Measurements from ENCODE around the gene XRRA1.

GRCh38 chr11:74984070-74984469 is 35.2 kb upstream of the XRRA1 start:
- TF ChIP-seq ZNF24 (IDR thresholded peaks at IDR 0.05) (no peak), SUZ12 (IDR thresholded peaks at IDR 0.05; ENCODE audit: low read depth, low read length) (no peak), CTCF (CRISPR knock-in tag; IDR thresholded peaks at IDR 0.05) (no peak), KDM4B (CRISPR knock-in tag; IDR thresholded peaks at IDR 0.05) (no peak), ZNF891 (CRISPR knock-in tag; IDR thresholded peaks at IDR 0.05) (no peak), CHD4 (IDR thresholded peaks at IDR 0.05; ENCODE audit: borderline replicate concordance, low read length) (no peak), TAF1 (CRISPR knock-in tag; IDR thresholded peaks at IDR 0.05) (no peak), ZKSCAN8 (CRISPR knock-in tag; IDR thresholded peaks at IDR 0.05; ENCODE audit: borderline replicate concordance) (no peak), ELF4 (CRISPR knock-in tag; IDR thresholded peaks at IDR 0.05; ENCODE audit: borderline replicate concordance) (no peak), FOSL1 (CRISPR knock-in tag; IDR thresholded peaks at IDR 0.05; ENCODE audit: borderline replicate concordance) (no peak), PCBP1 (IDR thresholded peaks at IDR 0.05; ENCODE audit: borderline replicate concordance, low read depth, low read length) (no peak), NPAS2 (CRISPR knock-in tag; IDR thresholded peaks at IDR 0.05; ENCODE audit: borderline replicate concordance) (no peak)
- TF ChIP-seq, protein P1, sequence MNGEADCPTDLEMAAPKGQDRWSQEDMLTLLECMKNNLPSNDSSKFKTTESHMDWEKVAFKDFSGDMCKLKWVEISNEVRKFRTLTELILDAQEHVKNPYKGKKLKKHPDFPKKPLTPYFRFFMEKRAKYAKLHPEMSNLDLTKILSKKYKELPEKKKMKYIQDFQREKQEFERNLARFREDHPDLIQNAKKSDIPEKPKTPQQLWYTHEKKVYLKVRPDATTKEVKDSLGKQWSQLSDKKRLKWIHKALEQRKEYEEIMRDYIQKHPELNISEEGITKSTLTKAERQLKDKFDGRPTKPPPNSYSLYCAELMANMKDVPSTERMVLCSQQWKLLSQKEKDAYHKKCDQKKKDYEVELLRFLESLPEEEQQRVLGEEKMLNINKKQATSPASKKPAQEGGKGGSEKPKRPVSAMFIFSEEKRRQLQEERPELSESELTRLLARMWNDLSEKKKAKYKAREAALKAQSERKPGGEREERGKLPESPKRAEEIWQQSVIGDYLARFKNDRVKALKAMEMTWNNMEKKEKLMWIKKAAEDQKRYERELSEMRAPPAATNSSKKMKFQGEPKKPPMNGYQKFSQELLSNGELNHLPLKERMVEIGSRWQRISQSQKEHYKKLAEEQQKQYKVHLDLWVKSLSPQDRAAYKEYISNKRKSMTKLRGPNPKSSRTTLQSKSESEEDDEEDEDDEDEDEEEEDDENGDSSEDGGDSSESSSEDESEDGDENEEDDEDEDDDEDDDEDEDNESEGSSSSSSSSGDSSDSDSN (CRISPR knock-in tag; IDR thresholded peaks at IDR 0.05), result no peak
